HG02759 (cell line): ENCODE measurements around the gene PFKM.
"Not testable (repeated sequence)": the region's sequence is repeated elsewhere in the genome, so short reads cannot be mapped to it uniquely, and the experiment has no call there.

Experiments
- ATAC-seq: cut with Tn5 transposase; IDR thresholded peaks from one replicate; pipeline ENCODE4 v1.9.1; 2021; ENCODE audit warnings: mild to moderate bottlenecking, moderate library complexity; ENCODE audit not compliant: unreplicated experiment

Gene PFKM

DNA sequence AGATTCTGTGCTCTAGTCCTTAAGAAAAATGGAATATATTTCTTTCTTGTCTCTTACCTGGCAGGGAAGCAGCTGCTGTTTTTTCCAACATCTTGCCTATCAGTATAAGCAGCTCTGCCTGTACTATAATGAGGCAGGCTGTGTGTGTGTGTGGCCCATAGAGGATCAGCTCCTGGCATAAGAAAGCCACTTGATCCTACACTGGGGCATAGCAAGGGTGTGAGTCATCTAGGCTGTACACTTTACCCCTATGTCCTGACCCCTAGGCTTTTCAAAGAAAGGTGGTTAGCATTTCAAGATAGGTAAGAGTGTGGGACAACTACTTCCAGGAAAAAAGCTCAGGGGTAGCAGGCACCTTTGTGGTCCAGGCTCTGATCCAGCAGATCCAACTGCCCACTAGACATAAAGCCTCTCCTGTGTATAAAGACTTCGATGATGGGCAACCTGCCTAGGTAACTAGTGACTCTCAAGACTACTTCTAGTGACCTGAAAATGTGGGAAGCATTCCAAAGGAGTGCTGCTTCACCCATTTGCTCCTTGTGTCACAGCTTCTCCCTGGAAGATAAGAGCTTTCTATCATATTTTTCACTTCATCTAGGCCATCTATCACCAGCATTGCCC lies 8.4 kb upstream of the PFKM start:
- no peak for ATAC-seq

DNA sequence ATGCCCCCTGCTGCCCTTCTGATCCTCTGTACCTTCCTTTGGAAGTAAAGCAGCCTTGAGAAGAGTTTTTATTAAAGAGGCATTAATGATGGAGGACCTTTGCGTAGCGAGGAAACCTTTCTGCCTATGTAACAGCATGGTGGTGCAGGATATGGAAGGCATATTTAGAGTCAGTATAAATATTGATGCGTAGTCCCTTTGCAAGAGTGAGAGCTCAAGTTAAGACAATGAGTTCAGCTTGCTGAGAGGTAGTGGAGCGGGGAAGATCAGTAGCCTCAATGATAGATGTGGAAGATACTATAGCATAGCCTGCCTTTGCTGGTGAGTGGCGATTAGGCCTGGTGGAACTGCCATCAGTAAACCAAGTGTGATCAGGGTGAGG lies 7.9 kb upstream of the PFKM start:
- ATAC-seq: not testable (repeated sequence)

DNA sequence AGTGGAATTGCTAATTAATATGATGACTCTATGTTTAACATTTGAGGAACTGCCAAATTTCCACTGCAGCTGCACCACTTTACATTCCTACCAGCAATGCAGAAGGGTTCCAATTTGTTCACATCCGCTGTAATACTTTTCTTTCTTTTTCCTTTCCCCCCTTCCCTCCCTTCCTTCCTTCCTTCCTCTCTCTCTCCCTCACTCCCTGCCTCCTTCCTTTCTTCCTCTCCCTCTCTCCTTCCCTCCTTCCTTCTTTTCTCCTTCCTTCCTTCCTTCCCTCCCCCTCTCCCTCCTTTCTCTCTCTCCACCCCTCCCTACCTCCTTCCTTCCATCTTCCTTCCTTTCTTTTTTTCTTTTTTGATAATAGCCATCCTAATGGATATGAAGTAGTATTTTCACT lies 3.2 kb upstream of the PFKM start:
- no peak for ATAC-seq

DNA sequence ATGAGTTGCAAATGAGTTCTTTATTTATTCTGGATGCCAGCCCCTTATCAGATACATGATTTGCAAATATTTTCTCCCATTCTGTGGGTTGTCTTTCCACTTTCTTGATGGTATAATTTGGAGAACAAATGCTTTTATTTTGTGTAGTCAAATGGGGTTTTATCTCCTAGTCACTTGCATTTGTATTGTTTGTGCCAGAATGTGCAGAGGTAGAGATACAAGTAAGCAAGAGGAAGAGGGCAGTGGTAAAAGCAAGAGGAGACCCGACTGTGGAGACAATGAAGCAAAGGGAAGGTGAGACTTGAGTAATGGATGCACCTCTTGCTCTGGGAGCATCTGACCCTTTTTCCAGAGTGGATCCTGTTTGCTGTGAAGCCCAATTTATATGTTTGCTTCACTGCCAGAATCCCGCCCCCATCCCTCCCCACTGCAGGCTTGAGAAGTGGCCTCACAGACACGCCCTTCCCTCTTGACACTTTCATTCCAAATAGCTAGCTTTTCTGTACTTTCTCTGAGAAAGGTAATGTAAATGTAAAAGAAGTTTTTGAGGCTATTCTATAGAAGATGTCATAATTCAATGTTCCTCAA lies 786 bp upstream of the PFKM start:
- ATAC-seq: no peak

DNA sequence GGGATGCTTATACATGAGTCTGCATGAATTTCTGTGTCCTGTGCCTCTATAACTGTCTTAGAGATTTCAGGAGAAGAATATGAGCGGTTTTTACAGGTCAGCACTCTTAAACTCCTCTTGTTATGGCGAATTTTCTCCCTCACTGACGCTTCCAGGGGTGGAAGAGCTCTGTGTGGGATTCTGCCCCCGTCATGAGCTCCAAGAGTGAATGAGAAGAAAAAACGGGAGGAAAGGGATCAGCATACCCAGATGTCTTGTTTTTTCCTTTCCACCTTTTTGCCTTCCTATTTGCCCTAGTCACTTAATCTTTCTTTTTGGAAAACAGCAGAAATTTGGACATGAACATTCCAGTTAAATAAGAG lies 651 bp downstream of the PFKM start:
- ATAC-seq: peak; percentile 4

DNA sequence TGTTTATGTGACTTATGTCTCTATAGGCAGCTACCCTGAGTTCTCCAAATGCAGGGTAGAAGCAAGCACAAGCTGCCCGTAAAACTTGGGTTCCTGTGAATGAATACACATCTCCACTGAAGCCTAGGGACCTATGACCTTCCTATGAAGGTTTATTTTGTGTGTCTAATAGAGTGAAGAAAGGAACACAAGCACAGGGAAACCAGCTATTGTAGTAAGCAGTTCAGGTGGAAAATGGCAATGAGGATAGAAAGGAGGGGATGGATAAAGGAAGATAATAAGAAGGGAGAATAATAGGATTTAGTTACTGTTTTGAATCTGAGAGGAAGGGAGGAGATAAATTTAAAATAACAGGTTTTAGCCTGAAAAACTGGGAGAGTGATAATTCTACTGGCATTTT lies 2.4 kb downstream of the PFKM start:
- ATAC-seq: no peak

DNA sequence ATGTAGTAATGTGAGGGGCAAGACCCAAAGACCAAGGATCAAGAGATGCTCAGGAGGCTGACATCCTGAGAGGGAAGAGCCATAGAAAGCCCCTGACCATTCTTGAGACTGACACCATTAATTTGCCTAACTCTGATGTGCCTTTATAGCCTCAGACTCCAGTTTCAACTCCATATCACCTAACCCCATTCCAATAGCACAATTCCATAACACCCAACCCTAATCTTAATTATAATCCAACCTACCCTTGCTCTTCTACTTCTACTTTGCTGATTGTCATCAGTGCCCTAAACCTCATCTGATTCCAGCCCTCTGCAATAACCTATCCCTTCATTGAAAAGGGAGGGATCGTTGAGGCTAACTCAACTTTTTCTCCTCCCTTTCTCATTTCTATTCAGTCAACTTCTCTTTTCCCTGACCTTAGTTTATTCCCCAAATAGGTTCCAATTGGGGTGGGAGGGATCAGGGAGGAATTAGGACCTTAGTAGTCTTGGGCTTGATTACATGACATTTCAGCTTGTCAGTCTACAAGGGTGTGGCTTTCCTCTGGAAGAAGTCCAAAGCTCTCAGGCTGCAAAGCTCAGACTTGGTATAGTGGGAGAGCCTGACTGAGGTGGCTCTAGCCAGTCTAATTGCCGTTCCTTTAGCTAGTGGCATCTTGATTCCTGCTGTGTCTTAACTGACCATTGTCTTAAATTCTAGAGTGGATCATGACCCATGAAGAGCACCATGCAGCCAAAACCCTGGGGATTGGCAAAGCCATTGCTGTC lies 3.1 kb downstream of the PFKM start:
- ATAC-seq: no peak

DNA sequence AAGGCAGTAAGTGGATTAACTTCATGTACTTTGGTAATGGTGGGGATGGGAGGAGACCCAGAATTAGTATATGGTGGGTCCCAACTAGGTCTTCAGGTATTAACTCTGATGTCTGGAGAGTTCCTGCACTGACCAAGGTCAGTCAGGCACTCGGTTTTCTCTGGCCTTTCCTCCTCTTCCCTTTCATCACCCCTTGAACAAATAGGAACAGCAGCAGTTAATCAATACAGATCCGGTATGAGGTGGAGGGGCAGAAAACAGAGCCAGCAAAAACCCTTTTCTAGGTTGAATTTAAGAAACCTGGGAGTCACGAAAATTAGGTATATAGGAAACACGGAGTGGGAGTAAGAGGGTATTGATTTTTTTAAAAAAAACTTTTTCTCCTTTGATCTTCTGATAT lies 4.0 kb downstream of the PFKM start:
- ATAC-seq: no peak

DNA sequence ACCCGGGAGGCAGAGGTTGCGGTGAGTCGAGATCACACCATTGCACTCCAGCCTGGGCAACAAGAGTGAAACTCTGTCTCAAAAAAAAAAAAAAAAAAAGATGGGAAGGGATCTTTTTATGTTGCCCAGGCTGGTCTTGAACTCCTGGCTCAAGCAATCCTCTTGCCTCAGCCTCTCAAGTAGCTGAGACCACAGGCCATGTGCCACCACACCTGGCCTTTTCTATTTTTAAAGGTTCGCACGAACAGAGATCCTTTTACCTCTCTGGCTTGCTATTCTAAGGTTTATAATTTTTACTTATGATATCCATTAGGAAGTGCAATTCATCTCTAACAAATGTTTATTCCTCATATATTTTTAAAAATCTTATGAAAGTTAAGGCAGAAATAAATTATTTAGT lies 6.4 kb downstream of the PFKM start:
- not testable (repeated sequence) for ATAC-seq

DNA sequence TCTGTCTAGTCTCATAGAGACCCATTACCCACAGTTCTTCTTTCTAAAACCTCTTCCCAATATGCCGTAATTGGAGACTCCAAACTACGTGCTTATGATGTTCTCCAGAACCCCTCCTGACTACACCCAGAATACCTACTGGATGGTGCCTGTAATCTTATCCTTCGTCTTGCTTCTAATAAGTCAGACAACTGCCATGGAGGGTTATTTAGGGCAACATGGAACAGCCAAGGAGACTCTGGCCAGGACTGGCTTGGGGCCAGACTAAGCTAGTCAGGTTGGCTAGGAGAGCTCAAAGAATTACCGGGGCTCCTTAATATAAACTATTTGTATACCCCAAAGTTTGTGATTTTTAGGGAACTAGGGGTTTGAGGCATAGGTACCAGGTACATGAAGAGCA lies 6.8 kb downstream of the PFKM start:
- ATAC-seq: no peak

DNA sequence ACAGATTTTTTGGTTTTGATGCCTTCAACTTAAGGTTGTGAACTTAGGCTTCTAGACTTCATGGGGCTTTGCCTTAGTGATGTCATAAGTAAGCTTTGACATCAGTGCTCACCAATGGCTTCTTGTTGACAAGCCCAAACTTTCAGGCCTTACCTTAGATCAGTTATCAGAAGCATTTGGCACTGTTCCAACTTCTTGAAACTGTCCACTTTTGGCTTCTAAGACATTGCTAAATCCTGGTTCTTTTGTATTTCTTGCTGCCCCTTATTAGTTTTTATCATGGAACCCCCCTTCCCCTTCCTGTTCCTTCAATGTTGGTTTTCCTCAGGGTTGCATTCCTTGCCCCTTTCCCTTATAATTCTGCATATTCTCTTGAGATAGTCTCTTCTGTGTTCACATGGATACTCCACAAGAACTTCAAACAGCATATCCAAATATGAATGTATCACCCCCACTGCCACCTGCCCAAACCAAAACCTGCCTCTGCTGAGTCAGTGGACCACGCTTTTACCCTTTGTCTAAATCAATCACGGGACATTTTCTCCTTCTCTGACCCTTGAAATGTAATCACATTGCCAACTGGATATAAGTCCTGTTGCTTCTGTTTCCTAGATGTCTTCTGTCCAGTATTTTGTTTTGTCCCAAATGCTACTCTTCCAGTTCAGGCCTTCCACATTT lies 7.9 kb downstream of the PFKM start:
- ATAC-seq: no peak

DNA sequence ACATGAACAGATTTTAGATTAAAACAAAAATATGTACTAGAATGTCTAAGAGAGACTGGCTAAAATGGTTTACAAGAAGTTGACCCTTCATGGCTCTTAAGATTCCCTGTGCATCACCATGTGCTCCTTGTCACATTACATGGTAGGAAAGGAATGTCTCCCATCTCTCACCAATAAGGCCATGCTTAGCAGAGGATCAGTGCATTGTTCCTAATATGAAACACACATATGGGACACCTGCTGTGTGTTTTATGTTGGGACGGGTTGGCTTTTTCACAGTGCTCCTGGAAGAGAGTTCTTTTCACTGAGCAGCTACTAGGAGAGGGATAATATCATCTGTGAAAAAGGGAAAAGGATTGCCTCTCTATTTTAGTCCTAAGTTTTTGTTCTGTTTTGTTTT lies 9.6 kb downstream of the PFKM start:
- no peak for ATAC-seq

DNA sequence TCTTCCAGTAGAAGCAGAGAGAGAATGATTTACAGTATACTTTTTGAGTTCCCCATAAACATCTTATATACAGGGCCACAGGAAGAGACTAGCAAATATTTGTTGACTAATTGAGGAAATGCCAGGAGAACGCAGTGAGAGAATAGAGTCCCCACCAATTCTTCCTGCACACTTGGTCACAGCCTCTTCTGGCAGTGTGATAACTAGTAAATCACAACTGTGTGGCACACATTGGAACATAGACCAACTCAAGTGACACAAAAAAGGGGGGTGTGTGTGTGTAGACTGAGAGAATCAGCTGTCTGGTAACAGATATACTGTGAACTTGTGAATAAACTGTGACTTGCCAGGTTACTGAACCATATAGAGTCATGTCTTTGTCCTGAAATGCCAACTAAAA lies 10.2 kb downstream of the PFKM start:
- no peak for ATAC-seq

DNA sequence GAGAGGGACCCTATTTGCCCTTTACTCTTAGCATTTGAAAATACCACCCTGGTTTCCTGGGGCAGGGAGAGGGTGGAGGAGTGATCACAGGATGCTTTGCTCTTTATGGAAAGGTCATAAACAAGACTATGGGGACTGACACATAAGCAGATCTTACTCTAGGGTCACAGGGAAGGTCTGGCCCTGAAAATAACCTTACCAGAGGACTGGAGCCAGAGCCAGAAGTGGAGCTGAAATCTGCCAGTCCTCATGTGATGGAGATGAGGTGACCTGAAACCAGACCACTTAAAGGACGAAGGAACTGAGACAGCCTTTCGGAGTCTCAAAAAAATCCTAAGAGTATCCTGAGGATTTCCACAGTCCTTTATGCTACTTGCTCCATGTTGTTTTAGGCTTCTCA lies 12.4 kb downstream of the PFKM start:
- no peak for ATAC-seq

DNA sequence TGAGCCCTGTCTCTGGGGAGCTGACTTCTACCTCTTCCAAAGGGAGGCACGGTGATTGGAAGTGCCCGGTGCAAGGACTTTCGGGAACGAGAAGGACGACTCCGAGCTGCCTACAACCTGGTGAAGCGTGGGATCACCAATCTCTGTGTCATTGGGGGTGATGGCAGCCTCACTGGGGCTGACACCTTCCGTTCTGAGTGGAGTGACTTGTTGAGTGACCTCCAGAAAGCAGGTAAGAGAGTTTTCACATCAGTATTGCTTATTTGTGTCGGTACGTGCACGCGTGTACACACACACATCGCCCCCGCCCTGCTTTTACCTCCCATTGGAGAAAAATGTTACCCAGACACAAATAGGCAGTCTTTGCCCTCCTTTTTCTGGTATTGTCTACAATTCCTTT lies 13.7 kb downstream of the PFKM start:
- no peak for ATAC-seq

DNA sequence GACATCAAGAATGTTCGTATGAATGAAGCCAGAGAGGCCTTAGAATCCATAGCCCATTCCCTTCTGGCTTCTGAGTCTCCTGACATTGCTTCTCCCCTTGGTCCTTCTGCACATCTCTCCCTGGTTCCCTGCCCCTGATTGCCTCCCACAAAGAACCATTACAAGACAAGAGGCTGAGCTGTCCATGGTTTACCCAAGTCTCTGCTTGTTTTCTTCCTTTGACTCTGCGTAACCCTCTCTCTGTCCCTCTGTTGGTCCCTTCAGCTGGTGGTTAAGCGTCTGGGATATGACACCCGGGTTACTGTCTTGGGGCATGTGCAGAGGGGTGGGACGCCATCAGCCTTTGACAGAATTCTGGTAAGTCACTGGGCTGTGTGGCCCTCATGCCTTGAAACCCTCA lies 15.9 kb downstream of the PFKM start:
- ATAC-seq: no peak

DNA sequence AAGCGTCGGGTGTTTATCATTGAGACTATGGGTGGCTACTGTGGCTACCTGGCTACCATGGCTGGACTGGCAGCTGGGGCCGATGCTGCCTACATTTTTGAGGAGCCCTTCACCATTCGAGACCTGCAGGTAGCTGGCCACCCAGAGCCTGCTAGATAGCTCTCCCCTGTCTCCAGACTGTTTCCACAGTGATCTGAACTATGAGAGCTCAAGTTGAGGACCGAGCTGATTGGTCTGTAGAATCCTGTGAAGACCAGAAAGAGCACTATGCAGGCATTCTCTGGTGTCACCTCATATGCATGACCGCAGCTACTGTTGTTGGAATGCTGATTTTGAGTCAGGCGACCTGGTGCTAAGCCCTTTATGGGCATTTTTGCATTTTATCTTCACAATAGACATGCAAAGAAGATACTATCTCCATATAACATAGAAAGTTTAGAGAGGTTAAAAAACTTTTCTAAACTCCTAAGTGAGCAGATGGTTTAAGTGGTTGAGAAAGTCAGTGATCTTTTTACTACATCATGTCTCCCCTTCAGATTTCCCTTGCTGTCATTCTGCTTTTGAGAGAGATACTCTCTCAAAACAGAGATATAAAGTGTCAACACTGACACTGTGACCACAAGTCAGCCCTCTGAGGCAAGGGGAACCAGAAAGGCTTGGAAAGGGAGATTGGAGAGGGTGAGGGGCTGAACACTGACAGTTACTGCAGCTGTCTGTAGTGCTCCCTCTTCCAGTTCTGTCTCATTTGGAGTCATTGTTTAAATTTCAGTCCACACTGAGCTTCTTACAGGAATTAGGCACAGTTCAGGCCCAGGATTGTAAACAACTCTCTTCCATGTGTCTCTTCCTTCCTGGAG lies 23.9 kb downstream of the PFKM start:
- no peak for ATAC-seq

DNA sequence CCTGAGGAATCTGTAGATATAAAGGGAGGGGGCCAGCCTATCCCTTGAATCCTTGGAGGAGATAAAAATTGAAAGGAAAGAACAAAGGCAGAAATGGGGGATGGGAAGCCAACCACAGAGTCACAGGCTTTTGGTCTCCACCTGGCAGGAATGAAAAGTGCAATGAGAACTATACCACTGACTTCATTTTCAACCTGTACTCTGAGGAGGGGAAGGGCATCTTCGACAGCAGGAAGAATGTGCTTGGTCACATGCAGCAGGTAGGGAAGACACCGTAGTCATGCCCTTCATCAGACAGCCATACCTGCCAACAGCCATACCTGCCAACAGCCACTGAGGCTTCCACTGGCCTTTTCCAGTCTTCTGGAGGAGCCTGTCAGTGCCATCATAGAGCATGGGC lies 24.7 kb downstream of the PFKM start:
- no peak for ATAC-seq

DNA sequence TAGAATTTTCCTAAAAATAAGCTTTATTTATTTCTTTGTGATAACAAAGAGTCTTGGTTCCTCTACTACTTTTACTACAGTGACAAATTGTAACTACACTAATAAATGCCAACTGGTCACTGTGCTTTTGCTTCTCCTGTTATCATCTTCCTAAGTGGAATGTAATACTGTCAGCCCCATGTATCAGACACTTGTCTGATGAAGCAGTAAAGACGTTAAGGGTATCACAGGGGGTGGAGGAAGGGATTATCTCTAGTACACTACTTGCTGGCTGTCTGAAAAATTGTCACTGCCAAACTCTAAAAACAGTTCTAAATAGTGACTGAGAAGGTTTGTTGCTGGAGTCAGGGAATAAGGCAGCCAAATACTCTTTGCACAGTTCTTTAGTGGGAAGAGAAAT lies 26.8 kb downstream of the PFKM start:
- no peak for ATAC-seq

DNA sequence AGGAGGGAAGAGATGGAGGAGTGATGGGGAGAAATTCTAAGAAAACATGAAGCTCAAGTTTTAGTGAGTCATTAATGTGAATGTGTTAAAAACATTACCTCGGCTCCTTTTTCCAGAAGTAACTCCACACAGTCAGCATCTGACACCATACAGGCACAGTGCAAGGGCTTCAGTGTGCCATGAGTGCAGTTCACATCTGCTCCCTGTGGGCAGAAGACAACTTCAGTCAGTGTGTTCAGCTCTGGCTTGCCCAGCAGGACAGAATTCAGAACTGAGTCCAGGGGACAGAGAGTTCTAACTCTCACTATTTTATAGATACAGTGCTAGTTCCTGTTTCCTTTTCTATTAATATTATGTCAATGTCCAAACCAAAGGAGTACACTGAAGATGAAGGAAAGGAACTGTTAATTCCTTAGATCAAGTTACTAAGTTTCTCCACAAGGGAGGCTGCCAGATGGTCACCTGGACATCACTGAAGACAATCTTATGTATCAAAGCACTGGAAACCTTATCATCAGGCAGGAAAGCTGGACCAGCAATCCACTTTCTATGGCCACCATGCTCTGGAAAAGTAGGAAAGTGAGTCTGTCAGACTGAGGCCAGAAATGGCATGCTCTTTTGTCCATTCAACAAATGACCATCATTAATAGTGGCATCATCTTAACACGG lies 32.1 kb downstream of the PFKM start:
- no peak for ATAC-seq

DNA sequence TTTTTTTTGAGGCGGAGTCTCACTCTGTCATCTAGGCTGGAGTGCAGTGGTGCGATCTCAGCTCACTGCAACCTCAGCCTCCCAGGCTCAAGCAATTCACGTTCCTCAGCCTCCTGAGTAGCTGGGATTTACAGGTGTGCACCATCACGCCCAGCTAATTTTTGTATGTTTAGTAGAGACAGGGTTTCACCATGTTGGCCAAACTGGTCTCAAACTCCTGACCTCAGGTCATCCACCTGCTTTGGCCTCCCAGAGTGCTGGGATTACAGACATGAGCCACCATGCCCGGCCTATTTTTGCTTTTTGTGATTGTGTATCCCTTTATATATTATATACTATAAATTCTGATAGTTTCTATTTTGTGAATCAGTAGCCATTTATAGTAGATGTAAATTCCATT lies 36.6 kb downstream of the PFKM start:
- not testable (repeated sequence) for ATAC-seq
